Chondrocyte (in vitro differentiated cells): ENCODE measurements around the gene OLFML2B. TPM values are rescaled to one million over a fixed set of nuclear protein-coding genes. Genes with fewer than 3 reads are reported as not detected.
A peak's percentile ranks its signal among the peaks of the same experiment; 100 is the strongest.

Source experiments
- DNase-seq: peaks from one replicate; pipeline ENCODE4 v3.0.0; 2021; ENCODE audit warnings: mixed read lengths, low spot score
- H3K27ac Mint-ChIP-seq: one replicate; pipeline ENCODE4 v1.8.0; 2021; ENCODE audit warnings: mild to moderate bottlenecking, moderate library complexity, mixed read lengths; ENCODE audit not compliant: unreplicated experiment
- H3K27me3 Mint-ChIP-seq: 2 replicates; pipeline ENCODE4 v1.8.0; 2021; ENCODE audit warnings: low read depth, mixed read lengths
- H3K36me3 Mint-ChIP-seq: 2 replicates; pipeline ENCODE4 v1.8.0; 2021; ENCODE audit warnings: low read depth, mixed read lengths
- H3K4me1 Mint-ChIP-seq: 2 replicates; pipeline ENCODE4 v1.8.0; 2021; ENCODE audit warnings: low read depth, mild to moderate bottlenecking, mixed read lengths
- H3K4me3 Mint-ChIP-seq: one replicate; pipeline ENCODE4 v1.8.0; 2021; ENCODE audit warnings: mild to moderate bottlenecking, moderate library complexity, mixed read lengths; ENCODE audit not compliant: unreplicated experiment
- H3K9me3 Mint-ChIP-seq: 2 replicates; pipeline ENCODE4 v1.8.0; 2021; ENCODE audit warnings: low read depth, mixed read lengths
- CTCF ChIP-seq: fragments of 200-600 bp; sonication (generic); IDR thresholded peaks from 2 replicates; pipeline ENCODE4 v1.5.0; 2021; ENCODE audit warnings: antibody characterized with exemption, mild to moderate bottlenecking, moderate library complexity
- total RNA-seq: library from RNA; stranded (reverse); gene quantifications from 3 replicates; pipeline ENCODE4 v1.2.1, GENCODE V29; 2021

OLFML2B gene
- total RNA-seq, 1 donor from 2014 or later: 120 TPM

- no peak for TF ChIP-seq CTCF
- DNase-seq: no peak
- Mint-ChIP-seq H3K27me3 (no peaks in the 10 kb centered on the region), H3K36me3 (peaks cover 3% of the 10 kb centered on the region), H3K9me3 (no peaks in the 10 kb centered on the region), H3K4me3 (no peak overlapping the region), H3K27ac (no peak overlapping the region), H3K4me1 (peaks cover 29% of the 10 kb centered on the region)
Observed at GRCh38 chr1:161970633-161971032, 53.0 kb downstream of the OLFML2B start.

DNA sequence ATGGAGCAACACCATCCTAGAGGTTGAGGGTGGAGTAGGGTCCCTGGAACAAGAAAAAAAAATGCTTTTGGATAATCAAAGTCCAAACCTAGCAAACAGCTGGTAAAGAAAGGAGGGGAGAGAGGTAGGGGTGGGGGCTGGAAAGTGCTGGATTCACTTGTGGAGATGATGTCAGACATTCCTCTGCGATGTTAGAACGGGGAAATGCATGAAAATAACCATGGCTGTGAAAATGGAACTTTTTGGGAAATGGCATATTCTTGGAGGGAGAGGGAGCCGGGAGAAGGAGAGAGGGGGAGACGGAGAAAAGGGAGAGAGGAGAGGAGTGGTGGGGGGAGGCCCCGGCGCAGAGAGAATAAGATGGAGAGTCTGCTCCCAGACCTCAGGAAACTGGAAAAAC, 53.6 kb downstream of the OLFML2B start:
- no peak for DNase-seq
- H3K4me1 Mint-ChIP-seq: peaks cover 29% of the 10 kb centered on the region

GRCh38 chr1:161966067-161966466, 57.6 kb downstream of the OLFML2B start:
- no peak for DNase-seq
- no peak for TF ChIP-seq CTCF
- peaks cover 3% of the 10 kb centered on the region for H3K36me3 Mint-ChIP-seq
- peak overlapping the region; percentile 70 for H3K27ac Mint-ChIP-seq
- peaks cover 47% of the 10 kb centered on the region for H3K4me1 Mint-ChIP-seq
- no peak overlapping the region for H3K4me3 Mint-ChIP-seq
- H3K27me3 Mint-ChIP-seq: no peaks in the 10 kb centered on the region
- no peaks in the 10 kb centered on the region for H3K9me3 Mint-ChIP-seq

More for the DNA sequence above, 53.6 kb downstream of the OLFML2B start:
- Mint-ChIP-seq H3K36me3 (peaks cover 3% of the 10 kb centered on the region), H3K27ac (peak overlapping the region; percentile 65), H3K9me3 (no peaks in the 10 kb centered on the region), H3K27me3 (no peaks in the 10 kb centered on the region), H3K4me3 (no peak overlapping the region)
- no peak for TF ChIP-seq CTCF

GRCh38 chr1:161962091-161962887, 61.4 kb downstream of the OLFML2B start:
- H3K4me1 Mint-ChIP-seq: peaks cover 61% of the 10 kb centered on the region

GRCh38 chr1:161958425-161958824, 65.2 kb downstream of the OLFML2B start:
- DNase-seq: no peak
- H3K27me3 Mint-ChIP-seq: no peaks in the 10 kb centered on the region

More at GRCh38 chr1:161962091-161962887, 61.4 kb downstream of the OLFML2B start:
- peak overlapping the region; percentile 69 for H3K4me3 Mint-ChIP-seq
- H3K9me3 Mint-ChIP-seq: no peaks in the 10 kb centered on the region
- TF ChIP-seq CTCF: peak; percentile 35
- H3K27ac Mint-ChIP-seq: peak overlapping the region; percentile 99
- peaks cover 10% of the 10 kb centered on the region for H3K36me3 Mint-ChIP-seq
- H3K27me3 Mint-ChIP-seq: no peaks in the 10 kb centered on the region
- DNase-seq: no peak

More at GRCh38 chr1:161958425-161958824, 65.2 kb downstream of the OLFML2B start:
- Mint-ChIP-seq H3K9me3 (no peaks in the 10 kb centered on the region), H3K27ac (peak overlapping the region; percentile 78), H3K4me1 (peaks cover 91% of the 10 kb centered on the region), H3K36me3 (peaks cover 10% of the 10 kb centered on the region), H3K4me3 (no peak overlapping the region)
- no peak for TF ChIP-seq CTCF
